NB4 (cell line): ENCODE results near the gene TENM4.

Experiments used
- DNase-seq: peaks from one replicate; pipeline ENCODE4 v3.0.0; 2010; ENCODE audit warnings: low read depth
- H3K4me3 ChIP-seq: one replicate; pipeline ENCODE4 v1.5.1; 2011; ENCODE audit warnings: mild to moderate bottlenecking, low read depth, low read length, moderate library complexity
- CTCF ChIP-seq: IDR thresholded peaks from one replicate; pipeline ENCODE4 v1.5.1; 2012; ENCODE audit warnings: low read depth, low read length
- MAX ChIP-seq: IDR thresholded peaks from 2 replicates; pipeline ENCODE4 v1.6.1; 2011; ENCODE audit warnings: low read depth, low read length
- MYC ChIP-seq: IDR thresholded peaks from 2 replicates; pipeline ENCODE4 v1.6.1; 2011; ENCODE audit warnings: low read depth, low read length
- POLR2A ChIP-seq: IDR thresholded peaks from 2 replicates; pipeline ENCODE4 v1.6.1; 2011; ENCODE audit warnings: mild to moderate bottlenecking; ENCODE audit not compliant: insufficient read length; ENCODE audit errors: extremely low read depth

Gene TENM4

GRCh38 chr11:78694152-78694551 lies 746.7 kb downstream of the TENM4 start:
- TF ChIP-seq POLR2A (no peak), CTCF (no peak), MAX (no peak)
- H3K4me3 ChIP-seq: no peak overlapping the region
- no peak for DNase-seq

GRCh38 chr11:78691215-78691614 lies 749.6 kb downstream of the TENM4 start:
- TF ChIP-seq MAX (no peak), CTCF (no peak), MYC (no peak), POLR2A (no peak)
- no peak for DNase-seq
- no peak overlapping the region for H3K4me3 ChIP-seq

- TF ChIP-seq MYC (no peak), CTCF (no peak), POLR2A (no peak), MAX (no peak)
Measured at GRCh38 chr11:78690352-78690987, 750.4 kb downstream of the TENM4 start.

GRCh38 chr11:78689585-78690153 lies 751.2 kb downstream of the TENM4 start:
- TF ChIP-seq CTCF: no peak
- no peak for TF ChIP-seq MYC
- TF ChIP-seq MAX: no peak
- DNase-seq: no peak
- no peak overlapping the region for H3K4me3 ChIP-seq

More at GRCh38 chr11:78690352-78690987, 750.4 kb downstream of the TENM4 start:
- DNase-seq: no peak
- H3K4me3 ChIP-seq: no peak overlapping the region

- H3K4me3 ChIP-seq: no peak overlapping the region
- no peak for DNase-seq
- no peak for TF ChIP-seq POLR2A
- no peak for TF ChIP-seq MAX
- no peak for TF ChIP-seq CTCF
- no peak for TF ChIP-seq MYC
Measured at GRCh38 chr11:78689101-78689500, 751.7 kb downstream of the TENM4 start.

GRCh38 chr11:78688460-78688859 lies 752.4 kb downstream of the TENM4 start:
- no peak for DNase-seq
- H3K4me3 ChIP-seq: no peak overlapping the region
- TF ChIP-seq MYC (no peak), MAX (no peak), POLR2A (no peak), CTCF (no peak)
